Islet precursor cell (in vitro differentiated cells): ENCODE measurements around the gene IFT172.

Experiments
- DNase-seq: peaks from one replicate; pipeline ENCODE4 v3.0.0-alpha.2; 2018

IFT172 gene

GRCh38 chr2:27494284-27494943 is 4.9 kb upstream of the IFT172 start:
- peak; percentile 61 for DNase-seq

- DNase-seq: no peak
Measured at GRCh38 chr2:27493948-27494283, 4.4 kb upstream of the IFT172 start.

GRCh38 chr2:27492557-27492956 is 3.0 kb upstream of the IFT172 start:
- no peak for DNase-seq

- peak; percentile 58 for DNase-seq
Measured at GRCh38 chr2:27489118-27489497, 435 bp downstream of the IFT172 start.

- DNase-seq: no peak
Measured at GRCh38 chr2:27485496-27485895, 4.0 kb downstream of the IFT172 start.

- no peak for DNase-seq
Measured at GRCh38 chr2:27471961-27472360, 17.6 kb downstream of the IFT172 start.

- DNase-seq: no peak
Measured at GRCh38 chr2:27464443-27464842, 25.1 kb downstream of the IFT172 start.

GRCh38 chr2:27461118-27461517 is 28.4 kb downstream of the IFT172 start:
- DNase-seq: no peak

- DNase-seq: no peak
Measured at GRCh38 chr2:27453968-27454367, 35.6 kb downstream of the IFT172 start.

GRCh38 chr2:27451095-27451494 is 38.4 kb downstream of the IFT172 start:
- DNase-seq: no peak

- DNase-seq: no peak
Measured at GRCh38 chr2:27448381-27448780, 41.2 kb downstream of the IFT172 start.

GRCh38 chr2:27446057-27446456 is 43.5 kb downstream of the IFT172 start:
- no peak for DNase-seq

- DNase-seq: no peak
Measured at GRCh38 chr2:27445615-27446014, 43.9 kb downstream of the IFT172 start.

GRCh38 chr2:27445155-27445554 is 44.4 kb downstream of the IFT172 start:
- no peak for DNase-seq

GRCh38 chr2:27442920-27443282 is 46.6 kb downstream of the IFT172 start:
- peak; percentile 55 for DNase-seq

GRCh38 chr2:27441958-27442919 is 47.3 kb downstream of the IFT172 start, which contains the start of gene KRTCAP3:
TSS of gene KRTCAP3 (plus strand) at chr2:27442381. CDS start at chr2:27442413, 32 bp downstream.
- DNase-seq: peak; percentile 87

- no peak for DNase-seq
Measured at GRCh38 chr2:27441226-27441926, 48.2 kb downstream of the IFT172 start.

GRCh38 chr2:27435628-27436027 is 53.9 kb downstream of the IFT172 start:
- DNase-seq: no peak

- DNase-seq: no peak
Measured at GRCh38 chr2:27431395-27431794, 58.1 kb downstream of the IFT172 start.

GRCh38 chr2:27428978-27429541 is 60.5 kb downstream of the IFT172 start:
- peak; percentile 96 for DNase-seq

GRCh38 chr2:27428213-27428977 is 61.1 kb downstream of the IFT172 start, which contains the start of gene NRBP1:
TSS of gene NRBP1 (plus strand) at chr2:27428631. CDS start at chr2:27433274, 4,643 bp downstream.
- peak; percentile 95 for DNase-seq

GRCh38 chr2:27427863-27428212 is 61.7 kb downstream of the IFT172 start:
- DNase-seq: no peak
